HG03575 (cell line): Measurements from ENCODE around the gene INPP5B.
"Not testable (repeated sequence)": the region's sequence is repeated elsewhere in the genome, so short reads cannot be mapped to it uniquely, and the experiment has no call there.

Source experiments
- ATAC-seq: cut with Tn5 transposase; IDR thresholded peaks from one replicate; pipeline ENCODE4 v1.9.1; 2021; ENCODE audit not compliant: unreplicated experiment, insufficient number of reproducible peaks, low FRiP score; ENCODE audit errors: extremely low read depth

The INPP5B gene

DNA sequence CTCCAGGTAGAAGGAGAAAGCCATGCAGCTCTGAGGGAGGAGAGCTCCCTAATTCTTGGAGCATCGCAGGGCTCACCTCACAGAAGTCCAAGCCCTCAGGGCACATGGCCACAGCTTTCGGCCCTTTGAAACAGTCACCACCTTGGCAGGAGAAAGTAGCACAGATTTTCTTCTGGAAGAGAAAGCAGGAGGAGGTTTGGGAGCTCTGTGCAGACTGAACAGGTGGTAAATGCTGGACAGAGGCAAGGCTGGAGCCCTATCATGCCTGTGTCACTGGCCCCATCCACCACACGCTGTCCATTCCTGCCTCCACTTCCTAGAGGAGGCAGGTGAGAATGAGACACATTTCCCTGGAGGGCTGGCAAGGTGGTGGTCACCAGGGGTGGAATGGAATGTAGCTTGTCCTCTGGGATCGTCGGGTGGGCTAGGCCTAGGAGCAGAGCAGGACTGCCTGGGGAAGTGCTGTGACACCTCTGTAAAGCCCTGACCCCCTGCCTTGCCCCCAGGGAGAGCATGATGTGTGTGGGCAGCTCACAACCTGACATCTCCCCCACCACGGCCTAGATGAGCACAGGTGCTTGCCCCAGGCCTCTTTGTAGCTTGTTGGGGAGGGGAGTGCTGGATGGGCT, 2.8 kb upstream of the INPP5B start:
- ATAC-seq, result no peak

DNA sequence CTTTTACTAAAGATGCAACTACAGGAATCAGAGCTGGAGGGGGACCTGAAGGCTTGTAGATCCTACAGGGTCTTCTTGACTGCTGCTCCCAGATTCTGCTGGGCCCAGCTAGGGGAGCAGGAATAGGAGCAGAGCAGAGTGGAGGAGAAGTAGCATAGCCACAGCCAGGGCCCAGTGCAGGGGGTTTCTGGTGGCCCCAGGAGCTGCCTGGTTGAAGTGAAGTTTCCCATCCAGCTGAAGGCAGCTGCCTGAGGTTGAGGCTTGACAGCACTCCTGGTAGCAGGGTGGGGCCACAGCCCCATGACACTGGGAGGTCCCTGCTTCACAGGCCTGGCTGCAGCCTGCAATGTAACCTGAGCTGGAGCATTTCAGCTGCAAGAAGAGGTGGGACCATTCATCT, 2.0 kb upstream of the INPP5B start:
- no peak for ATAC-seq

DNA sequence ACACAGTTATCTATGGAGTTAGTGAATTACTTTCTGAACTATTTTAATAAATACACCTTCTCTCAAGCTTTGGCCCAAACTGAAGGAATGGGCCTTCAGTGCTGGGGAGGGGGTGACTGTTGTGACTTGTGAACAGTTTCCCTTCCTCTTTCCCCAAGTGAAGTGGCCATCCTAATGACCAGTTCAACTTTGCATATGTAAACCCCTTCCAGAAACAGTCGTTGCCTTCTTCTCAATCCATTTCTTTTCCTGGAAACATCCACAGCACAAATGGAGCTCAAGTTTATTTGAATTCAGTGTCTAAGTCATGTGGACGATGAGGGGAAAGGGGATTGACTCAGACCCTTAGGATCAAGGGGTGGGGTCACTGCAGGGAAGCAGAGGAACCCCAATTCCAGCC, 1.3 kb upstream of the INPP5B start:
- no peak for ATAC-seq

DNA sequence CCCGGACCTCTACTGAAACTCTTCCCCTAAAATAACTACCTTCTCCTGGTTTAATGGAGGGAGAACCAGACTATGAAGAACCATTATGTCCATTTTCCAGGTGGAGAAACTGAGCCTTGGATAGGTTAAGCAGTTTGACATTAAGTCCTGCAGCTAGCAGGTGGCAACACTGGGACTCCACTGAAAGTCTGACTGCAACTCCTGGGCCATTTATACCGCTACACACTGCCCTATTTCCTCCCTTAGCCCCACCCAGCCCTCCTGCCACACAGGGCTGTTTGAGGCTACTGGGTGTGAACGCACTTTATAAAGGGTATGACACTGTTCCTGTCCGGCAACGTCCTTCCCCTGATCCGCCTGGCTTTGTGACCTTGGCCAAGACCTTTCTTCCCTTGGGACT, 511 bp upstream of the INPP5B start:
- no peak for ATAC-seq

DNA sequence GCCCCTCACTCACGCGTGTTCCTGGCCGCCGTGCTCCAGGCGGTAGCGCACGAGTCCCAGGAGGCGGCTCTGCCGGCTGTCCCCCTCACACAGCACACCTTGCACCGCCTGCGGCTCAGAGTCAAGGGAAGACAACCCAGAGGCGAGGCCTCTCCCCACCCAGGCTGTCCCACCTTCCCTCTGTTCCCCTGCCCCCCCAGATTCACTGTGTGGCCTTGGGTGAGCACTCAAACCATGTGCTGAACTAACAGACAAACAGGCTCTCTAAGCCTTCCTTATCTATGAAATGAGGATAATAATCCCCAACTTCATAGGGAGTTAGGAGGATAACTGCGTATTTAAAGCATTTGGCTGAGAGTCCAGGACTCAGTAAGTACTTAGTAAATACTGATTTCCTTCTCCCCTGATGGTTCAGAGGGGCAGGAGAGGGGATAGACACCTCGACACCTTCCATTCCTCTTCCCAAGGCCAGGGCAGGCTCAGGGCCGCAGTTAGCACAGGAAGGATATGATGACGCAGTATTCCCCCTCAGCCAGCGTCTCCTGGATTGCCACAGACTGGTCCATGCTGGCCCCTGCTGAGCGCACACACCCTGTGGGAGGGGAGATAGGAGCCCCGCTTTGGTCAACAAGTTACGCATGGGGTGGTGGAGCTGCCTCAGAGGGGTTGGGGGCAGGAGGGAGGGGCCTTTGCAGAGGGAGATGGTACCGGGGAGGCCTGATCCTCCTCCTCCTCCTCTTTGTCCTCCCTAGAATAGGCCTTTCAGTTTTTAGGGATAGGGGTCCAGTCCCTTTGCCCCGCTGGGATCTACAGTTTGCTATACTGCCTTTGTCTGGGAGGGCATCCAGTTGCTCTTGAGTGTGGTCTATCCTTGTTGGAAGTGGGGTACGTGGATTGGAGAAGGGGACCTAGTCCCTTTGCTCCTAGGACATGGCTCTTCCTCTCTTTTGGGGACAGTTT, 830 bp downstream of the INPP5B start:
- no peak for ATAC-seq

DNA sequence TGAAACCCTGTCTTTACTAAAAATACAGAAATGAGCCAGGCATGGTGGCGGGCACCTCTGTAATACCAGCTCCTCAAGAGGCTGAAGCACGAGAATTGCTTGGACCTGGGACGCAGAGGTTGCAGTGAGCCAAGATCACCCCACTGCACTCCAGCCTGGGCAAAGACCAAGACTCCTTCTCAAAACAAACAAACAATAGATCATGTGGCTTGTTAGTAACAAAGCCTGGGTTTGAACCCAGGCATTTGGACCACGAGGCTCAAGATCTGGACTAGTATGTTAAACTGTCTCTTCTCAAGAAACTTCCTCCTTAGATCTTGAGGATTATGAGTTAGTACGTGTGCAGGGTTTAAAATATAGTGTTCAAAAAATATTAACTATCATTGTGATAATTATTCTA, 1.6 kb downstream of the INPP5B start:
- no peak for ATAC-seq

DNA sequence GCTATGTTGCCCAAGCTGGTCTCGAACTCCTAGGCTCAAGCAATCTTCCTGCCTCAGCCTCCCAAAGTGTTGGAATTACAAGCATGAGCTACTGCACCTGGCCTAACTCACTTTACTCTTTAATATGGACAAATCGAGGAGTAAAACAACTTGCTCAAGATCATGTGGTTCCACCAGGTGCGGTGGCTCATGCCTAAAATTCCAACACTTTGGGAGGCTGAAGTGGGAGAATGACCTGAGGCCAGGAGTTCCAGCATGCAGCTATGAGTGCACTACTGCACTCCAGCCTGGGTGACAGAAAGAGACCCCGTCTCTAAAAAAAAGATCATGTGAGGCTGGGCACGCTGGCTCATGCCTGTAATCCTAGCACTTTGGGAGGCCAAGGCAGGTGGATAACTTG, 2.0 kb downstream of the INPP5B start:
- no peak for ATAC-seq

DNA sequence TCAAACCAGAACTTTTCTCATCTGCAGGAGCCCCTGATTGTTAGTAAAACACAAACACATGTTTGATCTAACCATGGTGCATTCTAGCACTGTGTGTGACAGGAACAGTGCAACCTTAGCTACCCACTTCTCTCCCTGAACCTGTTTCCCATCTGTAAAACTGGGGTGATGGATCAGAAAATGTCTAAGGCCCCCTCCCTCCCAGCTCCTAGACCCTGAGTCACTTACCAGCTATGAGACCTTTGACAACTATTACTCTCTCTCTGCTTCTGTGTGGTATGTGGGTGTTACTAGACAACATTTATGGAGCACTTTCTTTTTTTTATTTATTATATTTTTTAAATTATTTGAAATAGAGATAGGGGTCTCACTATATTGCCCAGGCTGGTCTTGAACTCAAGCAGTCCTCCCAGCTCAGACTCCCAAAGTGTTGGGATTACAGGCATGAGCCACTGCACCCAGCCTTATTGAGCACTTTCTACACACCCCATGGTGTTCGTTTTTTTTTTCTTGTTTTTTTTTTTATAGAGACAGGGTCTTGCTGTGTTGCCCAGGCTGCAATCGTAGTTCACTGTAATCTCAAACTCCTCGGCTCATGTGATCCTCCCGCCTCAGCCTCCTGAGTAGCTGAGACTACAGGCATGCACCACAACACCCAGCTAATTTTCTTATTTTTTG, 2.6 kb downstream of the INPP5B start:
- no peak for ATAC-seq

DNA sequence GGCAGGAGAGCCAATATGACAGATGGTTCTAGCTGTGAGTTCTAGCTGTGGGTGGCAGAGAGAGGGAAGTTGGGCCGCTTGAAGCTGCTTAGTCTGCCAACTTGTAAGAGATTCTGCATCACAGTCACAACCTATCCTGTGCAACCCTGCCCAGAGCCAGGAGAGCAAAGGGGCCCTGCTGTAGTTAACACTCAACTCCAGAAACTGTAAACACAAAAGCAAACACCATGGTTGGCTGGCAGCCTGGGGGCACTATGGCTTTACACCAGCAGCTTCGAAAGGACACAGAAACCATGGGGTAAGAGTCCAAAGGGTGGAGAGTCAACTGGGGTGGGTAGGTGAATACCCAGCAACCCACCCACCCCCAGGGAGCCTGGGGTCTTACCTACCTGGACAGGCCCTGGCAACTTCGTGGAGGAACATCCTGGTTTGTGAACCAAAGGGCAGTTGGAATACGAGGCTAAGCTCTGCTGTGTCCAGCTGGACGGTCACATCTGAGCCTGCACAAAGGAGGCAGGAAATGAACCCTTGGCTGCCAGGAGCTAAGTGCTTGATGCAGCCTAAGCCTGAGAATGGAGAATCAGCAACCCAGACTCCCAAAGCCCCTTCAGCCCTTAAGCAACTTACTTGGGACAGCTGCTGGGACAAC, 6.4 kb downstream of the INPP5B start:
- no peak for ATAC-seq

DNA sequence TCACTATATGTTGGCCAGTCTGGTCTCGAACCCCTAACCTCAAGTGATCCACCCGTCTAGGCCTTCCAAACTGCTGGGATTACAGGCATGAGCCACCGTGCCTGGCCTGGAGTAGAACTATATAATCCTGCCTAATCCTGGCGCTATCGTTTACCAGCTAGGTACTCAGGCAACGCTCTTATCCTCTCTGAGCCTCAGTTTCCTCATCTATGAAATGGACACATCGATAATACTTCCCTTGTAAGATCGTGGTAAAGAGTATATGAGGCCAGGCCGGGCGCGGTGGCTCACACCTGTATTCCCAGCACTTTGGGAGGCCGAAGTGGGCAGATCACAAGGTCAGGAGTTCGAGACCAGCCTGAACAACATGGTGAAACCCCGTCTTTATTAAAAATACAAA, 10.1 kb downstream of the INPP5B start:
- not testable (repeated sequence) for ATAC-seq

DNA sequence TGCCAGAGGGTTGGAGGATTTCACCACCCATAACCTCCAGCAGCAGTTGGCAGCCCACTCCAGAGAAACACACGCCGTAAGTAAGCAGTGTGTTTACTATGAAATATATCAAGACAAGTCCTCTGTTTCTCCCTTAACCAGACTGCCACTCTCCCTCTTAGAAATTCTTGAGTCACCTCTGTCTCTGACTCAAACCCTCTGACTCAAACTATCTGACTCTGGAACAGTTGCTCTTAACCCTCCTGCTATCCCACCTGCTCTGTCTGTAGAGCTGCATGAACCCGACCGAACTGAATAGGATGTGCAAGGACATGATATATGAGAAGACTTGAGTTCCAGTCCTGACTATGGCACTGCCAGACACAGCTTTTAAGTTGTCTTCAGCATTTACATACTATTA, 14.1 kb downstream of the INPP5B start:
- ATAC-seq, result no peak

DNA sequence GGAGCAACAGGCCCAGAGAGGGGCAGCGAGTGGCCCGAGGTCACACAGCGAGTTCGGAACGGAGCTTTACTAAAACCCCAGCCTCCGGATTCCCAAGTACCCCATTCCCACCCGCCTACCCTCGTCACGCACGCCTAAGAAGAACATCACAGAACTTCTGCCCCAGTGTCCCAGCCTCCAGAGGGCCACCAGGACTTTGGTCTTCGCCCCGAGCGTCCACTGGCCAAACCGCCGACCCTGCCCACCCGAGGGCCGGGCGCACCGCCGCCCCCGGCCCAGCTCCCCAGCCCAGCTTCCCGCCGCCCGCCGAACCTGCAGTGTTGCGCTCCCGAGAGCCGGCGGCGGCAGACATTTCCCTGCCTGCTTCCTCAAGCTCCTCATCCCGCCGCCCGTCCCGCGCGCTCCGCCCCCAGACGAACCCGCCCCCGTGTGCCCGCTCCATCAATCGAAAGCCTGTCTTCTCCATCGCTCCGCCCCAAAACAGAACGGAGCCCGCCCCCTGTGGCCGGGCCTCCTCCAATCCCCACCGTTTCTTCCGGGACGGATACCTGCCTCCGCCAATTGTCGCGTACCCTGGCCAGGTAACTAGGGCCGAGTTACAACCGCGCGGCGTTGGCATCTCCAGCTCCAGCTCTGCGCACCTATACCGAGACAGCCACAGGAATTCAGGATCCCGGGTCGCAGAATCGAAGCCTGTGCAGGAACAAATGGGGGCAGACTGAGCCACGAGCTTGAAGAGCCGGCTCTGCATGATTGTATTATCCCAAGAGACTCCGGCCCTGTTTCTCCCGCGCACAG, 15.3 kb downstream of the INPP5B start:
- no peak for ATAC-seq

DNA sequence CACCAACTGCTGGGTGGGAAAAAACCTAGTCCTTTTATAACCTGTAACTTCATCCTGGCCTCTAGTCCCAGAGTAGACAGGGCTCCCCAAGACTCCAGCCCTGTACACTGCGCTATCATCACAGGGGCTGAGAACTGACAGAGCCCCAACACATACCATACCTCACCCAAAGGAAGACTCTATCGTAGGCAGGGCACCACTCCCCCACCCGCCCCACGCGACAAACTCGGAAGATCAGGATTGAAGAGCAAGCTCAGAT, 15.8 kb downstream of the INPP5B start:
- no peak for ATAC-seq

DNA sequence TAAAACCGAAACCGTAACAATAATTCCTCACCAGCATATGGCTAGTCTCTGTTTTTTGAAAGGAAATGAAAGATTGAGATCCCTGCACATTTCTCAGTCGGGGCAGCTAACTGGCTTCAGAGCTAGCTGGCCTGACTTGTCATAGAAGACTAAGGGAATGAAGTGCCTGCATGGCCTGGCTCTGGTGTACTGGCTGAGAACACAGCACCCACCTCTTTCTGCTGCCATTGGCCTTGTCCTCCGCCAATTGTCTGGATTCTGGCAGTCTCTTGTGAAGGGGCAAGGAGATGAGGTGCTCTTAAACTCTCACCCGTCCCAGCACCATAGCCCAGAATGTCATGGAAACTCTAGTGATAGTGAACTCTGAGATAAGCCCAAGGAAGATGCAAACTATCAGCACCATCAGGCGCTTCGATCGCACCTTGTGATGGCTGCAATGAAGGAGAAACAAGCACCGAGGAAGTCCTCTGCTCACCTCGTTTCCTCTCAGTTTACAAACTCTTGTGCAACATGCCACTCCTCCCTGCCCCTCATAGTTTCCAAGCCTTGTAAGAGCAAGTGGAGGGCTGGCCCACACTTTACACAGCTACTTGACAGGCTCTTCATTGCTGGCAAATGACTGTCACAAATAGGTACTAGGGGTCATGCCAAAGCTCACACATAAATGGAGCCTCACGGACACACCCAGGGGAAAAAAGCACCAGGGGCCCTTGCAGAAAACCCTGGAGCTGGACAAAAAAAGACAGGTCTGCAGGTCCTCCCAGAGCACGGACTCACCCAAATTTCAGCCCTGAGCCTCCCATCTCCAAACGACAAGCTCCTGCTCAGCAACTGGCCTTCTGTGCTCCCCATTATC, 16.4 kb downstream of the INPP5B start:
- ATAC-seq, result no peak

DNA sequence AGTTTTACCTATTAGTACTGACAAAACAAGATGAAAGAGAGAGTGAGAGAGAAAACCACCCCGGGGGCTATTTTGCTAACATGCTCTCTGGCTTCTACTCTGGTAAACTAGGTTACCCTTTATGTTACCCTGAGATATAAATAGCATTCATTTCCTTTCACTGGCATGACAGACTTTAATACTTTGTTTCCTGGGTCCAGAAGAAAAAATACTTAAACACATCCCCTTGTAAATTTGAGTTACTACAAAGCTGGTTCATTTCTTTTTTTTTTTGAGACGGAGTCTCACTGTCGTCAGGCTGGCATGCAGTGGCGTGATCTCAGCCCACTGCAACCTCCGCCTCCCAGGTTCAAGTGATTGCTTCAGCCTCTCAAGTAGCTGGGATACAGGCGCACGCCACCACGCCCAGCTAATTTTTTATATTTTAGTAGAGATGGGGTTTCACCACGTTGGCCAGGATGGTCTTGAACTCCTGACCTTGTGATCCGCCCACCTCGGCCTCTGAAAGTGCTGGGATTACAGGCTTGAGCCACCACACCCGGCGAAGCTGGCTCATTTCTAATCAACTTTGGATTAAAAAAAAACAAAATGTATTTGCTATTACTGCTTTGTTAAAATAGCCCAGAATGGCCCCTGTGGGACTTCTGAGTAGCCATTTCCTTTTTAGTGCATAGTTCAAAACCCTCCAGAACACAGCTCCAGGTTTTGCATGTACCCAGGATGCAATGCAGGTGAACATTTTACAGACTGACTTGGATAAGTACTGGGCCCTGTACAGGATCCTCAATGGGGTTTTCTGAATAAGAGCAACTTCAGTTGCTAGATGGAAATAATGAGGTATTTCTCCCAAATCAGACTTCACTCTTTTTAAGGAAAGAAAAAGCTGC, 20.6 kb downstream of the INPP5B start:
- no peak for ATAC-seq

DNA sequence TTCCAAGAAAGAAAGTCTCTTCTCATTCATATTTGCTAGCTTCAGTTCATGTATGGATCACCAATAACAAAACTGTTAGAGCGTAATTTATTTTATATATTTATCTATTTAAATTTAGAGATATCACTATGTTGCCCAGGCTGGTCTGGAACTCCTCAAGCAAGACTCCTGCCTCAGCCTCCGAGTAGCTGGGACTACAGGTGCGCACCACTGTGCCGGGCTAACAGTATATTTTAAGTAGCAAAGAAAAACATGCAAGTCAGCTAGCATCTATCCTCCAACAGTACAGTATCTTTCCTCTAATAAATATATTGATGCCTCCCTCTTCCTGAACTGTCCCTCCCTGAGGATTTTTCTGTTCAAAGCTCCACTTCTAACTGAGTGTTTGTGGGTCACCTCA, 21.5 kb downstream of the INPP5B start:
- no peak for ATAC-seq

DNA sequence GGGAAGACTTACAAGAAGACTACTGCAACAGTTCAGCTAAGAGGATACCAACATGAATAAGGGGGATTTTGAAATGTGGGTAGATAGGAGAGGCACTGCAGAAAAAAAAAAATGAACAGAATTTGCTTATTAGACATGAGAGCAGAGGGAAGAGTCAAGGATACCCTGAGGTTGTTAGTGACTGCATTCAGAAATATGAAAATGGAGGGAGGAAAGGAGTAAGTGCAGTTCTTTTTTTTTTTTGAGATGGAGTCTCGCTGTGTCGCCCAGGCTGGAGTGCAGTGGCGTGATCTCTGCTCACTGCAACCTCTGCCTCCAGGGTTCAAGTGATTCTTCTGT, 23.3 kb downstream of the INPP5B start:
- ATAC-seq, result no peak
